ENCODE data around the gene RIC8B. TPM values are rescaled to one million over a fixed set of nuclear protein-coding genes. Genes with fewer than 3 reads are reported as not detected.

The RIC8B gene
- total and polyA plus RNA-seq, 7 experiments from 2014 or later = 8.0 to 21.1 (median 13.4) TPM

DNA sequence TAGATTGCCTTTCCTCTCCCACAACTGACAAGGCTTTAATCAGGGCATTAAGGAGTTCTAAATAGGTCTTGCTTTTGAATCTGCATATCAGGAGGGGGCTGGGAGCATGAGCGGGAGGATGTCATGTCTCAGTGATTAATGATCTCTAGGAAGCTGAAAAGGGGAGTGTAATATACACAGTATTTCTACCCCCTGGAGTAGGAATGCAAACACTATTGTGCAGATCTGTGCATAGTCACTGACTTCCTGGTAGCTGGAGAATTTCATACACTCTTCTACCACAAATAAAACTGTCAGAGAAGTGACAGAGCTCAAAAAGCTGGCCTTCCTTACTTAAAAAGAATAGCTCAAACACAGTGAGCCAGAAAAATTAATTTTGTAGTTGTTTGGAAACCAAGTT, 65.8 kb downstream of the RIC8B start:
- Mint-ChIP-seq H3K4me1 (peaks cover 14 to 32% (median 20%) of the 10 kb centered on the region in 7 donors), H3K36me3 (peaks cover 0 to 14% (median 11%) of the 10 kb centered on the region in 5 donors), H3K9me3 (no peaks in the 10 kb centered on the region), H3K27ac (peak overlapping the region in 4 of 9 donors; percentile 7 to 48 (median 26)), H3K4me3 (no peak overlapping the region), H3K27me3 (no peaks in the 10 kb centered on the region)
- H3K9me3 ChIP-seq (ENCODE audit: control insufficient read depth in 2 of 3, low read length in 3 of 3) = no peaks in the 10 kb centered on the region
- intact Hi-C loops (cut with micrococcal nuclease) = loop anchor here (2.0 to 10.0 kb wide), 6 partner anchors 77 to 613 kb away; no protein-coding TSS in a partner anchor
- no peaks in the 10 kb centered on the region for H3K4me1 ChIP-seq (ENCODE audit: control insufficient read depth in 2 of 2, insufficient read depth in 2 of 2, low read length in 2 of 2)
- peak overlapping the region; percentile 7 for H3K27ac ChIP-seq (ENCODE audit: low read depth, low read length)
- no peak for ATAC-seq
- CTCF ChIA-PET = interaction anchor here (0.6 to 2.4 kb wide), 6 partner anchors 79 to 456 kb away, joined by 3 to 10 read pairs (median 4); no protein-coding TSS in a partner anchor
- no peak for DNase-seq
- H3K36me3 ChIP-seq (ENCODE audit: control insufficient read depth in 2 of 3, insufficient read depth in 3 of 3, low read length in 3 of 3) = peaks cover 0 to 5% (median 0%) of the 10 kb centered on the region in 3 experiments
- POLR2A ChIA-PET = no interaction called here
- H3K4me3 ChIP-seq (ENCODE audit: low read length) = no peak overlapping the region
- no peaks in the 10 kb centered on the region for H3K27me3 ChIP-seq (ENCODE audit: control insufficient read depth in 2 of 2, insufficient read depth in 2 of 2, low read length in 2 of 2)

DNA sequence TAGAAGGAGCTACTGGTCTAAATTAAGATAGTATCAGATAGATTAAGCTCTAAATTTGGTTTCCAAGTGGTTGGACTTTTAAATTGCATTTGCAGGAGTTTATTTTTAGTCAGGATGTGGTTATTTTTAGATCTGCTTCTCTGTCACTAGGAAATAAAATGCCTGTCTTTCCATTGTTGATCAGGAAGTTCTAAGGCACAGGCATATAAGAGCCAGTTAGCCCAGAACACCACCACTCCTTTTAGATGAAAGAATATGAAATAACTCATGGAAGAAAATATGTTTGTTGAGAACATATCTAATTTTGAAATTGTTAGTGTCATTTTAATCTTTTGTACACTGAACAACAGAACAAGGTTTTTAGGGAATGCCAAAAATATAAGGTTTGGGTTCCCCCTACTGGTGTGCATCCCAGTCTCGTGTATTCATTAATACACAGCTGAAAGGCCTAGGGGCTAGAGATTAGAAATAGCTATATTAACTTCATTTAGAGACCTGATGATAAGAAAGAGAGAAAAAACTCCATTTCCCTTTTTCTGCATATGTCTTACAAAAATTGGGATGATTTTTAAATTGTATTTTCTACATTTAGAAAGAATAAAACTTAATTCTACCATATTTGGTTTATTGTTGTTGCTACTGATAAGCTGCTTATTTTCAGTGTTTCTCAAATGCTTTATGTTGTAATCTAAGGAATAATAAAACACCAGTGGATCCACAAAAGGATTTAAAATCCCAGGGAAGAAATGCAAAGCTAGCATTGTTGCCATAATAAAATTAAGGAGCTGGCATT, 67.2 kb downstream of the RIC8B start:
- H3K27me3 ChIP-seq (ENCODE audit: control insufficient read depth in 2 of 2, insufficient read depth in 2 of 2, low read length in 2 of 2) = no peaks in the 10 kb centered on the region
- Mint-ChIP-seq H3K9me3 (no peaks in the 10 kb centered on the region), H3K27me3 (no peaks in the 10 kb centered on the region), H3K4me3 (no peak overlapping the region), H3K27ac (peak overlapping the region in 2 of 9 donors; percentile 20 to 26), H3K4me1 (peaks cover 14 to 32% (median 20%) of the 10 kb centered on the region in 7 donors), H3K36me3 (peaks cover 0 to 10% (median 5%) of the 10 kb centered on the region in 5 donors)
- POLR2A ChIA-PET = interaction anchor here (1.0 kb wide), 1 partner anchor 484 kb away, joined by 3 read pairs; the partner anchor contains the start of gene POLR3B
- no peak overlapping the region for H3K4me3 ChIP-seq (ENCODE audit: low read length)
- peak in 6 of 9 donors; percentile 24 to 49 (median 44) for DNase-seq
- CTCF ChIA-PET = interaction anchor here (0.6 to 2.4 kb wide), 24 partner anchors 12 to 618 kb away, joined by 3 to 11 read pairs (median 4); partner anchors contain the start of gene POLR3B
- peaks cover 0 to 13% (median 0%) of the 10 kb centered on the region in 3 experiments for H3K36me3 ChIP-seq (ENCODE audit: control insufficient read depth in 2 of 3, insufficient read depth in 3 of 3, low read length in 3 of 3)
- no peaks in the 10 kb centered on the region for H3K9me3 ChIP-seq (ENCODE audit: control insufficient read depth in 2 of 3, low read length in 3 of 3)
- intact Hi-C loops (cut with micrococcal nuclease) = loop anchor here (1.0 to 10.0 kb wide), 11 partner anchors 76 to 614 kb away; partner anchors contain the start of gene POLR3B (in 1 of the 2)
- H3K27ac ChIP-seq (ENCODE audit: low read depth, low read length) = no peak overlapping the region
- peak; percentile 45 for ATAC-seq
- H3K4me1 ChIP-seq (ENCODE audit: control insufficient read depth in 2 of 2, insufficient read depth in 2 of 2, low read length in 2 of 2) = no peaks in the 10 kb centered on the region

DNA sequence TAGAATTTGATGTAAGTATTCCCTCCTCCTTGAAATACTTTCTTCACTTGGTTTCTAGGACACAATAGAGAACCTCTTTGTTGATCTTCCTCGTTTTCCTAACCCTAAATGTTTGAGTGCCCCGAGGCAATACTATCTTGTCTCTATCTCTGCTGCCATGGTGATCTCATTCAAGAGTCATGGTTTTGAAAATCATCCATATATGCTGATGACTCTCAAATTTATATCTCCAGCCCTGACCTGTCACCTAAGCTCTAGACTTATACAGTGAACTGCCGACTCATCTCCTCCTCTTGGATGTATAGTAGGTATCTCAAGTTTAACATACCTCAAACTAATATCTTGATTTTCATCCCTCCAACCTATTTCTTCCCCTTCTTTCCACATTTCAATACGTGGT, 71.4 kb downstream of the RIC8B start:
- Histone ChIP-seq H3K4me3 (ENCODE audit: low read length) (no peak overlapping the region), H3K36me3 (ENCODE audit: control insufficient read depth in 2 of 3, insufficient read depth in 3 of 3, low read length in 3 of 3) (peaks cover 0 to 13% (median 4%) of the 10 kb centered on the region in 3 experiments), H3K27me3 (ENCODE audit: control insufficient read depth in 2 of 2, insufficient read depth in 2 of 2, low read length in 2 of 2) (no peaks in the 10 kb centered on the region), H3K4me1 (ENCODE audit: control insufficient read depth in 2 of 2, insufficient read depth in 2 of 2, low read length in 2 of 2) (no peaks in the 10 kb centered on the region), H3K9me3 (ENCODE audit: control insufficient read depth in 2 of 3, low read length in 3 of 3) (no peaks in the 10 kb centered on the region), H3K27ac (ENCODE audit: low read depth, low read length) (no peak overlapping the region)
- DNase-seq = no peak
- ChIA-PET CTCF (no interaction called here), POLR2A (no interaction called here)
- H3K36me3 Mint-ChIP-seq = peaks cover 3 to 19% (median 5%) of the 10 kb centered on the region in 5 donors
- no peaks in the 10 kb centered on the region for H3K27me3 Mint-ChIP-seq
- ATAC-seq = no peak
- peaks cover 6 to 8% (median 8%) of the 10 kb centered on the region in 7 donors for H3K4me1 Mint-ChIP-seq
- no peak overlapping the region for H3K27ac Mint-ChIP-seq
- no peak overlapping the region for H3K4me3 Mint-ChIP-seq
- intact Hi-C loops (cut with micrococcal nuclease) = loop anchor here in 1 of 2 donors (10.0 kb wide), 2 partner anchors 251 to 341 kb away; no protein-coding TSS in a partner anchor
- H3K9me3 Mint-ChIP-seq = no peaks in the 10 kb centered on the region

DNA sequence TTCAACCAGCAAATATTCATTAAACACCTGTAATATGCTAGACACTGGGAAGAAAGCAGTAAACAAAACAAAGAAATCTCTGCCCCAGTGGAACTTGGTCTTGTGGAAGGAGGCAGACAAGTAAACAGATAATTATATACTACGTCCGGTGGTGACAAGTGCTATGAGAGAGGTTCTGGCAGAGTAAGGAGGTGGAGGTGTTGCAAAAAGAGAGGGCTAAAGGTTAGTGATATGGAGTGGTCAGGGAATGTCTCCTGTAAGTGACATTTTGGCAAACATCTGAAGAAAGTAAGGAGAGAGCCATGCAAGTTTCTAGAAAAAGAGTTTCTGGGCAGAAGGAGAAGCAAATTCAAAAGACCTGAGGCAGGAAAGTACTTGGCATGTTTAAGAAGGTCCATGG, 73.4 kb downstream of the RIC8B start:
- Mint-ChIP-seq H3K27ac (no peak overlapping the region), H3K9me3 (no peaks in the 10 kb centered on the region), H3K4me3 (no peak overlapping the region), H3K4me1 (peaks cover 0 to 2% (median 0%) of the 10 kb centered on the region in 7 donors), H3K36me3 (peaks cover 3 to 17% (median 5%) of the 10 kb centered on the region in 5 donors), H3K27me3 (no peaks in the 10 kb centered on the region)
- DNase-seq = no peak
- Histone ChIP-seq H3K36me3 (ENCODE audit: control insufficient read depth in 2 of 3, insufficient read depth in 3 of 3, low read length in 3 of 3) (peaks cover 0 to 19% (median 4%) of the 10 kb centered on the region in 3 experiments), H3K4me3 (ENCODE audit: low read length) (no peak overlapping the region), H3K4me1 (ENCODE audit: control insufficient read depth in 2 of 2, insufficient read depth in 2 of 2, low read length in 2 of 2) (no peaks in the 10 kb centered on the region), H3K9me3 (ENCODE audit: control insufficient read depth in 2 of 3, low read length in 3 of 3) (no peaks in the 10 kb centered on the region), H3K27me3 (ENCODE audit: control insufficient read depth in 2 of 2, insufficient read depth in 2 of 2, low read length in 2 of 2) (no peaks in the 10 kb centered on the region), H3K27ac (ENCODE audit: low read depth, low read length) (no peak overlapping the region)
- POLR2A ChIA-PET = no interaction called here
- CTCF ChIA-PET = interaction anchor here (0.6 kb wide), 1 partner anchor 12 kb away, joined by 3 read pairs; no protein-coding TSS in a partner anchor
- intact Hi-C loops (cut with micrococcal nuclease) = loop anchor here in 1 of 2 donors (10.0 kb wide), 2 partner anchors 253 to 343 kb away; no protein-coding TSS in a partner anchor
- ATAC-seq = no peak

DNA sequence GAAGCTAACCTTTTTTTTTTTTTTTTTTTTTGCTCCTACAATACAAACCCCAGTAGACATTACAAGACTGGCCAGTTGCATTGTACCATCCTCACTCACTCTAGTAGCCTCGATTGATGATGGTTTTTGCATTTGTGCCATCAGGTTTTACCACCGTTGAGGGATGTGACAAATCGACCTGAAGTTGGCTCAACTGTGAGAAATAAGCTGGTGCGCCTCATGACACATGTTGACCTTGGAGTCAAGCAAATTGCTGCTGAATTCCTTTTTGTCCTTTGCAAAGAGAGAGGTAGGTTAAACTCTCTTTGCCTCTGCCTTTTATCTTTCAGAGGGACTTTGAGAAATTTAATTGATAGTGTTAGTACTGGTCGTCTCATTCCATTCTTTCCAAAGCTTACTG, 76.8 kb downstream of the RIC8B start:
- POLR2A ChIA-PET = no interaction called here
- no peaks in the 10 kb centered on the region for H3K27me3 Mint-ChIP-seq
- DNase-seq (no peak), ATAC-seq (no peak)
- H3K27ac ChIP-seq (ENCODE audit: low read depth, low read length) = no peak overlapping the region
- peaks cover 0 to 9% (median 5%) of the 10 kb centered on the region in 7 donors for H3K4me1 Mint-ChIP-seq
- H3K9me3 ChIP-seq (ENCODE audit: control insufficient read depth in 2 of 3, low read length in 3 of 3) = no peaks in the 10 kb centered on the region
- H3K4me3 Mint-ChIP-seq = no peak overlapping the region
- H3K36me3 ChIP-seq (ENCODE audit: control insufficient read depth in 2 of 3, insufficient read depth in 3 of 3, low read length in 3 of 3) = peaks cover 0 to 6% (median 4%) of the 10 kb centered on the region in 3 experiments
- H3K36me3 Mint-ChIP-seq = peaks cover 0 to 17% (median 5%) of the 10 kb centered on the region in 5 donors
- H3K9me3 Mint-ChIP-seq = no peaks in the 10 kb centered on the region
- intact Hi-C loops (cut with micrococcal nuclease) = no loop called here
- H3K27me3 ChIP-seq (ENCODE audit: control insufficient read depth in 2 of 2, insufficient read depth in 2 of 2, low read length in 2 of 2) = no peaks in the 10 kb centered on the region
- no peak overlapping the region for H3K27ac Mint-ChIP-seq
- no peak overlapping the region for H3K4me3 ChIP-seq (ENCODE audit: low read length)
- CTCF ChIA-PET = no interaction called here
- peaks cover 0 to 5% of the 10 kb centered on the region in 2 donors for H3K4me1 ChIP-seq (ENCODE audit: control insufficient read depth in 2 of 2, insufficient read depth in 2 of 2, low read length in 2 of 2)

DNA sequence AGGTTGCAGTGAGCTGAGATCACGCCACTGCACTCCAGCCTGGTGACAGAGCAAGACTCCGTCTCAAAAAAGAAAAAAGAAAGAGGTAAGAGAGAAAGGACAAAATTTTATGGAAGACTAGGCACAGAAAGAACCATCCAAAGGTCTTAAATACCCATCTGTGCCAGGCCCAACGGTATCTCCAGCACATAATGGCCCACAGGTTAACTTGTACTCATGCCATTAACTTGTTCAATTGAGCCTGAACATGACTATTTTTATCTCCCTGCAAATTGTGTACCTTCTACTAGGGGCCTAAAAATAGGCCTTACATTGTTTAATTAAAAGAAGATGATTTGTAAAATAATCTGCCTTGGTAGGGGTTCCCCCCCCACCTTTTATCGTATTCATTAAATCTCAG, 80.2 kb downstream of the RIC8B start:
- DNase-seq = no peak
- peaks cover 0 to 9% (median 0%) of the 10 kb centered on the region in 3 experiments for H3K36me3 ChIP-seq (ENCODE audit: control insufficient read depth in 2 of 3, insufficient read depth in 3 of 3, low read length in 3 of 3)
- intact Hi-C loops (cut with micrococcal nuclease) = no loop called here
- no peak overlapping the region for H3K4me3 ChIP-seq (ENCODE audit: low read length)
- ATAC-seq = no peak
- H3K4me1 ChIP-seq (ENCODE audit: control insufficient read depth in 2 of 2, insufficient read depth in 2 of 2, low read length in 2 of 2) = peaks cover 0 to 5% of the 10 kb centered on the region in 2 donors
- no peaks in the 10 kb centered on the region for H3K27me3 ChIP-seq (ENCODE audit: control insufficient read depth in 2 of 2, insufficient read depth in 2 of 2, low read length in 2 of 2)
- Mint-ChIP-seq H3K36me3 (peaks cover 0 to 31% (median 6%) of the 10 kb centered on the region in 5 donors), H3K27ac (peak overlapping the region in 2 of 9 donors; percentile 83 to 89), H3K4me3 (peak overlapping the region in 1 of 10 donors; percentile 18), H3K4me1 (peaks cover 0 to 9% (median 5%) of the 10 kb centered on the region in 7 donors), H3K9me3 (no peaks in the 10 kb centered on the region), H3K27me3 (no peaks in the 10 kb centered on the region)
- ChIA-PET POLR2A (no interaction called here), CTCF (no interaction called here)
- H3K27ac ChIP-seq (ENCODE audit: low read depth, low read length) = no peak overlapping the region
- no peaks in the 10 kb centered on the region for H3K9me3 ChIP-seq (ENCODE audit: control insufficient read depth in 2 of 3, low read length in 3 of 3)

All from naive thymus-derived CD4-positive, alpha-beta T cell (primary cell).